AG08396 (cell line): ENCODE measurements around the gene TP53I13.

ENCODE experiments used
- DNase-seq: peaks from one replicate; pipeline ENCODE4 v3.0.0; 2012; ENCODE audit warnings: low spot score, mixed read lengths

The TP53I13 gene

DNA sequence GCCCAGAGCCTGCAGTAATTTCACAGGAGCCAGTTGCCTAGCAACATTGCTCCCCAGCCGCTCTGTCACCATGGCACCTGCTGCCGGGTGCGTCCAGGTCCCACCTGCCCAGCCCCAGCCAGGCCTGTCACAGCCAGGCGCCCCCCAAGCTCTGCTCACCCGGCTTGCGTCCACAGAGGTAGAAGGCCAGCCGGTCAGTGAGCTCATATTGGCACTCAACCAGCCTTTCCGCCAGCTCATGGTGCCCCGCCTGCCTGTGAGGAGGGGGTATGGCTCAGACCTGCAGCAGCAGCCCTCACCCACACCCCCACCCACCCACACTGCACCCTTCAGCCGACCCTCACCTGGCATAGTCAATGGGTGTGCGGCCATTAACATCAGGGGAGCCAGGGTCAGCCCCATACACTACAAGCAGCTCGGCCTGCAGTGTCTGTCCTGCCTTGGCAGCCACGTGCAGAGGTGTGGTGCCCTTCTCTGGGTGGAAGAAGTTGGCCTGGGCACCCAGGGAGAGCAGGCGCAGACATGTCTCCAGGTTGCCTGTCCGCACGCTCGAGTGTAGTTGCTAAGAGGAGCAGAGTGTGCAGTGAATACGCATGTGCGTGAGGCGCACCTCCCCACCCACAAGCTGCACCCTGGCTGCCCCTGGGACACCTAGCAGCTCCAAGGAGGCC is 13.2 kb downstream of the TP53I13 start:
- no peak for DNase-seq

GRCh38 chr17:29582254-29582765 is 13.8 kb downstream of the TP53I13 start:
- no peak for DNase-seq

- no peak for DNase-seq
These were observed 14.3 kb downstream of the TP53I13 start for GRCh38 chr17:29582772-29583171.

- DNase-seq = no peak
These were observed 15.1 kb downstream of the TP53I13 start for GRCh38 chr17:29583324-29584248.

DNA sequence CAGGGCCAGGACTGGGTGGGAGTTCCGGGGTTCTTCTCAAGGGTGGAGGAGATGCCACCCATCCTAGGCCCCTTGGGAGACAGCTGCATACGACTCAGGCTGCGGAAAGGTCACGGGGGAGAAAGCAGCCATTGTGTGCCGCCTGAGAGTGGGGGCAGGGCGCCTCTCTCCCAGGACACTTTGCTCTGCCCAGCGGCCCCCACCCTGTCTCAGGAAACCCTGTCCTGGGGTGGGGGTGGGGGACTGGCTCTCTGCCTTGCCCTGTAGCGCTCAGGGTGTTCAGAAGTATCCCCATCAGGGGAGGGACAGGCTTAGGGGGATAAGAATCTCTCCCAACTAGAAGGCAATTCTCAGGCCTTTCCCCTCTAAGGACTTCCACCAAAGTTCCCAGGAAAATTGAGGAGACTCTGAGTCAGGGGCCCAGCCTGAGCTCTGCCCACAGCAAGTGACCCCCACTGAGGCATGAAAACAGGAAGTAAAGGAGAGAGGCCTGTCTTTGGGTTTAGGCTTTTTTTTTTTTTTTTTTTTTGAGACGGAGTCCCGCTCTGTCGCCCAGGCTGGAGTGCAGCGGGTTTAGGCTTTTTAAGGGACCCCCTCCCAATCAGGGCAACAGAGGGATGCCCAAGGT is 16.1 kb downstream of the TP53I13 start:
- DNase-seq = no peak

DNA sequence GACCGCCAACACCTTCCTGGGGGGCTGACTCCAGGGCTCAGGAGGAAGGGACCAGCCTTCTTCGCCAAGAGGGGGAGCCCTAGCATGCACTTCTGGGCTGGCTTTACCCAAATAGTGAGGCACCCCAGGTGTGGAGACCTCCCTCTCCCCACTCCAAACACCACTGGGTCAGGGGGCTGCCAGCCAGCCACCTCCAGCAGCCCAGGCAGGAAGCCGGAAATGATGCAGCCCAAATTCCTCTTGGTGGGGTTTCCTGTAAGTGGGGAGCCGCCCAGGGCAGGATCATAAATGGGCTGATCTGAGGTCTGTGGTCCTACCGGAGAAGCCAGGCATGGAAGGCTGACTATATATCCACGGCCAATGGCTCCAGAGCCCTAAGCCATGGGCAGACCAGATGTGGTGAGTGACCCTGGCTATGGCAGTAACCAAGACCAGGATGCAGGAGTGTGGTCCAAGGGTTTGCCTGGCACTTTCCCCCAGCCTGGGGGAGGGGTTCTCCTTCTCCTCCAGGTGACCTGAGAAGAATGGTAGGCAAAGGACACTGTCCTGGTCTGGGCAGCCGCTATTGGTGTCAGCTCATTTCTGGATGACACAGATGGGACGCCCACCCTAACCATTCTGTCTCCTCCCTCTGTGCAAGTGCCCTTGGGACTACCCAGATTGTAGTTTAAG is 16.7 kb downstream of the TP53I13 start:
- no peak for DNase-seq

GRCh38 chr17:29586676-29587469 is 18.4 kb downstream of the TP53I13 start:
- DNase-seq = no peak

DNA sequence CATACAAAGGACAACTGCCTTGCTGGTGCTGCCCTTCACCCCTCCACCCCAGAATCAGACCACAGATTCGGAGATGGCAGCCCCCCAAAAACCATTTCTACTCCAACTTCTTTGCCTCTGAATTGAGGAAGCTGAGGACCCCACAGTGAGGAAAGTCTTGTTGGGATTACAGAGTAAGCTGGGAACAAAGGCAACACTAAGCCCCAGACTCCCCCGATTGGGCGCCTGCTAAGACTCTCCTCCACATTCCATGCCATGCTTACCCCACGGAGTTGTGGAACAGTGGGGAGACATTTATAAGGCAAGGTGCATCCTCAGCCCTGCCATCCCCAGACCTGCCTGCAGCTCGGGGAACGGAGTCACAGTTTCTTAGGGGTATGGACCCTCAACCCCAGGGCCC is 19.1 kb downstream of the TP53I13 start:
- no peak for DNase-seq

- DNase-seq = peak; percentile 39
These were observed 19.6 kb downstream of the TP53I13 start for GRCh38 chr17:29588017-29588561.

DNA sequence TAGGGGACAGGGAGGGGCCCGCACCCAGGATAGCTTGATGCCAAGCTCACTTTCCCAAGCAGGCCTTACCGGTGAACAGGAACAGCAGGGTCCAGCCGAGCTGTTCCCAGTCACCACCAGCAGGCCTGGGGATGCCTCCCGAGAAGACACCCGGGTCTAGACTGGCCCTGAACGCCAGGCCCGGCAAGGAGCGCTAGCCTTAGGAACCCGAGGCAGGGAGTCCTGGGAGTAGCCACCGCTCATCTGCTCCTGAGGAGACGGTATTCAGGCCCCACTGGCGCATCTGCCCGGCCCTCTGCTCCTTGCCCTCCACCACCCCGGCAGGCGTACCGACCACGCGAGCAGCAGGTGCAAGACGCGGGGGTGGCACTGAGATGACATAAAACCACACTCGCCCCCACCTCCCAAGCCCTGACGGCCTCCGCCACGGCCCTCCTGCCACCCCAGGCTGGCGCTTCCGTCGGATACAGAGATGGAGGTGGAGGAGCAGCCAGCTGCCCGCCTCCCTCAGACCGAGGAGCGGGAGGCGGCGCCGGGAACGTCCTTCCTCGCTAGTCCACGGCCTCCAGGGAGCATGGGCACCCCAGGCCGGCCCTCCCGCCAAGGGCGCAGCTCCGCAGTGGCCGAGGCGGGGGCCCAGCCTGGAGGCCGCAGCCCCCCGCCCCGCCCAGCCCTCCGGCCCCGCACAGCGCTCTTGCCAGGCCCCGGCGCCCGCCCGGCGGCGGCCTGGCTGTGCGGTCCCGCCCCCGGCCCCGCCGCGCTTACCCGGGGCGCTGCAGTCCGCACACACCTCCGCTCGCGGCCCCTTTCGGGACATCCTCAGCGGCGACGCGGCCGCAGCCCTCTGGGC is 20.3 kb downstream of the TP53I13 start:
- DNase-seq = peak; percentile 60

DNA sequence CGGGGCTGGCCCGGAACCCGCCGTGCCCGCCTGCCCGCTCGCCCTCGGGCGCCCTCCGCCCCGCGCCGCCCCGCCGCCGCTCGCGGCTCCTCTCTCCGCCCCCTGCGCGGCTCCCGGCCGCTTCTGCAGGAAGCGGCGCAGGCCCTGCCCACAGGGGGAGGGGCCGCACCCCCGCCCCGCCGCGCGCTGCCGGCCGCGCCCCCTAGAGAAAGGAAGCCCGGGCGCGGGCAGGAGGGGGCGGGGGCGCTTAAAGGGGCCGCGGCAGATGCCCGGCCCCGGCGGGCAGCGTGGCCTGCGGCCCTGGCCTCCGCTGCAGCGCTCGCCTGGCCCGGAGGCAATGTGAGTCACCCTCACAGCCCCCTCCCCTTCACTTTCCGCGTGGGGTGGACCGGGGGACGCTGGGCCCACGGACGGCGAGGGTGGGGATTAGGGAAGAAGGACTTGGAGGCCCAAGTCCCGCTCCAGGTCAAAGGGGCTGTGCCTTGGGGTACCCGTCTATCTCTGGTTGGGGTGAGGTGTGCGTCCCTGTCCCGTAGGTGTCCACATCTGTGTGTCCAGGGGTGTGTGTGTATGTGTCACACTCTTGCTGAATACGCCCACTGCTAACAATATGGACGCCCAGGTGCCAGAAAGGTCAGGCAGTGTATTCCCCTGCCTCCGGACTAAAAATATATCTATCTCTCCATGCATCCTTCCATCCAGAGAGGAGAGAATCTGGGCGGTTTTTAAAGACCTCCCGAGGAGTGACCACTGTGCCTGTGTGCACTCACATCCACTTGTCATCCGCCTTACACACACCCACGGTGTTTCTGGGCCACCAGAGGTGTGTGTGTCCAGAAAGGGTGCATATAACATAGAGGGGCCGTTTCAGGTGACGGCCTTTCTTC is 21.3 kb downstream of the TP53I13 start, which contains the start of gene GIT1:
GIT1 (minus strand) TSS at position 125 of the 887 bp plus-strand sequence. CDS start 270 bp downstream, outside the sequence.
- DNase-seq = peak; percentile 97

DNA sequence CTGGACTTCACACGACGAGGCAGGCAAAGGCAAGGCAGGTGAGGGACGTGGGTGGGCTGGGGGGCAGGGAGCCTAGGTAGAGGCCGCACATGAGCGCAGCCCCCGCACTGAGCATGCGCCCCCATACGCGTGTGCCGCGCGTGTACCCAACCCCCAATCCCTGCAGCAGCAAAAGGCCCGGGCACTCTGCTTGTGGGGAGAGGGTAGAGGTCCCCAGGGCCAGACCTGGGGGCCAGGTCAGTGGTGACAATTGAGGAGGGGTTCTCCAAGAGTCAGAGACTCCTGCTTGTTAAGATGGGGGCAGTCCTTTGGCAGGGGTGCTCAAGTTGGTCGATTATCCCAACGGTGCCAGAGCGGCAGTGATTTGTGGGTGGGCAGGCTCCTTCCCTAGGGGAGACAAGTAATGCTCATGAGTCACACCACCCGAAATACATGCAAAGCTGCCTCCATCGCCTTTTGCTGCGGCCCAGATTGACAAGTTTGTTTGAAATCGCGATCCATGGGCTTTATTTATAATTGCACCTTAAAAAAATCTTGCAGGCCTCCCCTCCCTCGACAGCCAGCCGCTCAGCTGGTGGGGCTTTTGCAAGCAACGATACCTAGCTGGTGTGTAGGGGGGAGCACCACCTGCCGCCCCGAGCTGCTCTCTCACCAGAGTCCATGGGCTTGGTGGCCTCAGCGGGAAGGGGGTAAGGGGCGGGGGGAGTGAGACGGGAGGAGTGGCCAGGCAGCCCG is 22.1 kb downstream of the TP53I13 start:
- DNase-seq = peak; percentile 69

DNA sequence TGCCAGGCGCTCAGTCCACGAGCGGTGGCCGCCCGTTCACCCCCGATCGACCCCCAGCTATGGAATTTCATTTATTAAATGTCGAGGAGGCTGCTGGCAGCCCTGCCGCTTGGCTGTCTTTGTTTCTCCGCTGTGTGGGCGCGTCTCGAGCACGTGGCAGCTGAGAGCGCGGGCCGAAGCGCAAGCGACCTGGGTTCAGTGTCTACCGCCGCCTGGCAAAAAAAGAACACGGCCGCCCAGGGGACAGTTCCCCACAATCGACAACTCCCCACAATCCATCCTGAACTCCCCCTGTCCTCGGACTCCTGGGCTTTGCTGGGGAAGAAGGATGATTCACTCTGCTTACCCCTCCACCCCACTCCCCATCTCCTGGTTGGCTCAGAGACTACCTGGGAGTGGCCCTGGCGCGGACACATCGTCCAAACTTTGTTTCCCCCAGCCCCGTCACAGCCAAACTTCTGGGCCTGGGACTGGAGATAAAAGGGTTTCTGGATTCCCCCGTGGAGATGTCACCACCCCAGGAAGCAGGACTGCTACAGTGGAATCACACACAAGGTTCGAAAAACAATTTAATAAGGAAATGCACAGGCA is 22.7 kb downstream of the TP53I13 start:
- DNase-seq = peak; percentile 65

DNA sequence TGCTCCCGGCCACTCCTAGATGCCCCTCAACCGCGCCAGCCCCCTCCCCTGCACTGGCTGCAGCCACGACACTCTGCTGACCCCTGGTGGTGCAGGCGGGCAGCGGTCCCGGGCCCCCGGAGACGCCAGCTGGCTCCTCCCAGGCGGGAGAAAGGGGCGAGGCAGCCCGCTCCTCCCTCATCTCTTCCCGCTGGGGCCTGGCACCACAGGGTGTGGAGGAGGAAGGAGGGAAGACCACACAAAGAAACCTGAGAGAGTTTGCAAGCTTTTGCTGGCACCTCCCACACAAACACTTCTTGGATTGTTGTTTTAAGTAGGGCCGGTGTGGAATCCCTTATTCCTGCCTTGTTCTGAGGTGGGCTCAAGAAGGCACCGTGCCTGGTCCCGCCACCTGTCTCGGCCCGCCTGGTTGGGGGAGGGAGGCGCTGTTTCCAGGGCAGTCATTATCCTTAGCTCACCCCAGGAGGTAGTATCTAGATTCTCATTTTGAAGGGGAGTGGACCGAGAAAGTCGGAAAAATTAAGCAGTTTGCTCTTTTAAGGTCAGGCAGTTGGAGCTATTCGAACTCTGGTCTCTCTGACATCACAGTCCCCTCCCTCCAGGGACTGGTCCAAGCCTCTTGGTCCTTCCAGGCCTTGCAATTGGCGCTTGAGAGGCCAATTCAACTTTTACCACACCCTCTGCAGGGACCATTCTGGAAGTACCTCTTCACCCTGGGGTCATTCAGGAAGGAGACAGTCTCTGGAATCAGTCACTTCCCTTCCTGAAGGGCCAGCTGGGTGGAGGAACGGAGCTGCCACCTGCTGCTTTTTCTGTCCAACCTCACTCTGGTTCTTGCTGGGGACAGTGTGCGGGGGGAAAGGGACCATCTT is 23.5 kb downstream of the TP53I13 start:
- DNase-seq = peak; percentile 93

DNA sequence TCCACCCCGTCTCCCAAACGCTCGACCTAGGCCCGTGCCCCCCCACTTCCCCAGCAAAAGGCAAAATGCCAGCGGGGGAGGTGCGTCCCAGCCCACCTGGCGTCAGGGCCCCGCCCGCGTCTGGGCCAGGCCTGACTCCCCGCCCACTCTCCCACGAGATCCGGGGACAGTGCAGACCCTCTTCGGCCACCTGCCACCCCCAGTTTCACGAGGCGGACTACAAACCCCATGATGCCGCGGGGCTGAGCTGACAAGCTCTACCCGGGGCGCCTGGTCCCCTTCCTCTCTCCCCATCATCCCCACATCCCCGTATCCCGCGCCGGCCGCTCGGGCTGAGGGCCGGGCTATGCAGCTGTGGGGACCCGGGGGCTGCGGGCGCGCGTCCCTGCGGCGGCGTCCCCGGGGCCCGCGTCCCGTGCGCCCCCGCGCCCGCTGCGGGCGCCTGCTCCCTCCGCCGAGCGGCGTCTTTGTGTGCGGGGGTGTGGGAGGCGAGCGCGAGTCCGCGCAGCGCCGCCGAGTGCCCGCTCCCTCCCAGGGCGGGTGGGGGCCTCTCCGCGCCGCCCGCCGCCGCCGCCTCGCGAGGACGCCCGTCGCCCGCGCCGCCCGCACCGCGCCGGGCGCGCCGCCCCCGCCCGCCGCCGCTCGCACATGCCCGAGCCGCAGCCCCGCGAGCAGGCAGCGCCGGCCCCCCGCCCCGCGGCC is 24.5 kb downstream of the TP53I13 start, which contains the start of gene ANKRD13B:
ANKRD13B (plus strand) TSS at position 283 of the 702 bp plus-strand sequence. CDS start 490 bp downstream, outside the sequence.
- peak; percentile 55 for DNase-seq
